ENCODE measurements around the gene LONRF2.
"Not testable (repeated sequence)": the region's sequence is repeated elsewhere in the genome, so short reads cannot be mapped to it uniquely, and the experiment has no call there.

LONRF2 gene

GRCh38 chr2:100321866-100322820, at the start of gene LONRF2:
Gene LONRF2, minus strand, starts transcription at chr2:100322501. Its CDS starts 408 bp downstream, at chr2:100322093.
- H3K27me3 Mint-ChIP-seq (ENCODE audit: low read depth) = peaks cover 67% of the 10 kb centered on the region
- H3K27ac Mint-ChIP-seq = no peak within 1 kb of the TSS
- peaks cover 2% of the 10 kb centered on the region for H3K4me1 Mint-ChIP-seq (ENCODE audit: low read depth)
- H3K36me3 Mint-ChIP-seq (ENCODE audit: low read depth) = no peaks in the 10 kb centered on the region
- H3K9me3 Mint-ChIP-seq = peaks cover 17% of the 10 kb centered on the region
- H3K4me3 Mint-ChIP-seq = peak within 1 kb of the TSS; percentile 56

DNA sequence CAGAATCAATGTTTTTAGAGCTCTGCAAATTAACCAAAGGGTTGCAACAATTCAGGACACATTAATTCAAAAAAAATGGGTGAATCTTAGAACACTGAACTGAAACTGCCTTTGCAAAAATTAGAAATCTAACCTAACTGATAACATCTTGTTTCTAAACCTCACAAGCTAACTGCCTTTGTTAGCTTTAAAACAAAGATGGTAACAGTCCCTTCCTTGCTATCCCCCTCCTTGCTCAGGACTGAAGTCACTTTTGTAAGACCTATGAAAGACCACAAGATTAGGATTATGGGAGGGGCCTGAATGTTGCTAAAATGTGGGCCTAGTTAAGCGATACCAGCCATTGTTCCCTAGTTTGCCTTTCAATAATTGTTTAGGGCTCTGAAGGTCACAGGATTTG, 44.9 kb upstream of the LONRF2 start:
- Mint-ChIP-seq H3K27ac (no peak overlapping the region), H3K27me3 (ENCODE audit: low read depth) (peaks cover 25% of the 10 kb centered on the region)

DNA sequence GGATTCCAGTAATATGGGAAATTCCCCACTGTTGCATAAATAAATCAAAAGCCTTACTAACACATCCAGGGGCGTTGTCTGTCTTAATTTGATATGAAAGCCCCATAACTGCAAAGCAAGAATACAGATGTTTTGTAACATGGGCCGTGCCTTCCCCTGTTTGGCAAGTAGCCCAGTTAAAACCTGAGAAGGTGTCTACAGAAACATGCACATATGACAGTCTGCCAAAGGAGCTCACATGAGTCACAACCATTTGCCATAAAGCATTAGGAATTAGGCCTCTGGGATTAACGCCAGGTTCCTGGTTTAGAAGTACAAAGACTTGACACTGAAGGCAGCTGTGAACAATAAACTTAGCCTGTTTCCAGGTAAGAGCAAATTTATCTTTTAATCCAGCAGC, 43.1 kb upstream of the LONRF2 start:
- peaks cover 17% of the 10 kb centered on the region for H3K27me3 Mint-ChIP-seq (ENCODE audit: low read depth)
- no peaks in the 10 kb centered on the region for H3K36me3 Mint-ChIP-seq (ENCODE audit: low read depth)
- peaks cover 10% of the 10 kb centered on the region for H3K9me3 Mint-ChIP-seq
- H3K4me3 Mint-ChIP-seq = no peak overlapping the region
- H3K27ac Mint-ChIP-seq = no peak overlapping the region
- H3K4me1 Mint-ChIP-seq (ENCODE audit: low read depth) = peaks cover 2% of the 10 kb centered on the region

More for the DNA sequence above, 44.9 kb upstream of the LONRF2 start:
- Mint-ChIP-seq H3K4me3 (no peak overlapping the region), H3K36me3 (ENCODE audit: low read depth) (no peaks in the 10 kb centered on the region), H3K9me3 (peaks cover 12% of the 10 kb centered on the region), H3K4me1 (ENCODE audit: low read depth) (peaks cover 2% of the 10 kb centered on the region)

- H3K9me3 Mint-ChIP-seq = peaks cover 15% of the 10 kb centered on the region
- not testable (repeated sequence) for H3K36me3 Mint-ChIP-seq (ENCODE audit: low read depth); H3K4me1 Mint-ChIP-seq (ENCODE audit: low read depth); H3K4me3 Mint-ChIP-seq; H3K27ac Mint-ChIP-seq; H3K27me3 Mint-ChIP-seq (ENCODE audit: low read depth)
These were observed 40.0 kb upstream of the LONRF2 start for GRCh38 chr2:100362269-100362668.

DNA sequence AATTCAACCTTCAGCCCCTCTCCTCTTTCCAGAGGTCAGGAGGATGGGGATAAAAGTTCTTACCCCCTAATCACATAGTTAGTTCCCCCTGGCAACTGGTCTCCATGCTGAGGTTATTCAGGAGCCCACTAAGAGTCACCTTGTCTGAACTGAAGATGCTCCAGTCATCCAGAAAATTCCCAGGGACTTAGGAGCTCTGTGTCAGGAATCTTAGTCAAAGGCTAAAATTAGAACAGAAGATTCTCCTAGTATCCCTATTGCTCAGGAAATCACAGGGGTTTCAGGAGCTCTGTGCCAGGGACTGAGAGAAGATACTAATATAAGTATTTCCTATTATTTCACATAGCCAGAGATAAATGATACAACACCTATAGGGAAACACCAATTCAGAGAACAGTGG, 37.3 kb upstream of the LONRF2 start:
- peaks cover 15% of the 10 kb centered on the region for H3K9me3 Mint-ChIP-seq
- H3K36me3 Mint-ChIP-seq (ENCODE audit: low read depth) = no peaks in the 10 kb centered on the region
- H3K27me3 Mint-ChIP-seq (ENCODE audit: low read depth) = peaks cover 17% of the 10 kb centered on the region
- no peak overlapping the region for H3K27ac Mint-ChIP-seq
- H3K4me3 Mint-ChIP-seq = no peak overlapping the region
- H3K4me1 Mint-ChIP-seq (ENCODE audit: low read depth) = no peaks in the 10 kb centered on the region

DNA sequence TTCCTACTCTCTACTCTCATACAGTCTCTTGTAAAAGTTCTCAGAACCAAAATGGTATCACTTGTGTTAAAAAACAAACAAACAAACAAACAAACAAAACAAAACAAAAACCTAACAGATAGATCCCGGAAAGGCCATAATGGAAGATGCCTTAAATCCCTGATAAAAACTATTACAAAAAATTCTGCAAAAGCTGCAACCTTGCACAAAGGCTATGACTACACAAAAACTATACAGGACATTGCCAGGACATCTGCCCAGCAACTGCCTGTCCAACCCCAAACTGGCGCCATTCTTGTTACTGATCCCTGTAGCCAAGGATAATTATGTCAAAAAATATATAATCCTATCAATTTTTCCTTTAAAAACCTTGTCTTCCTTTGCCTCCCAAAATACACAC, 36.3 kb upstream of the LONRF2 start:
- Mint-ChIP-seq H3K36me3 (ENCODE audit: low read depth) (no peaks in the 10 kb centered on the region), H3K9me3 (peaks cover 15% of the 10 kb centered on the region), H3K4me1 (ENCODE audit: low read depth) (no peaks in the 10 kb centered on the region), H3K27me3 (ENCODE audit: low read depth) (peaks cover 17% of the 10 kb centered on the region), H3K27ac (no peak overlapping the region), H3K4me3 (no peak overlapping the region)

- Mint-ChIP-seq H3K27me3 (ENCODE audit: low read depth) (peaks cover 17% of the 10 kb centered on the region), H3K4me3 (no peak overlapping the region), H3K27ac (no peak overlapping the region), H3K4me1 (ENCODE audit: low read depth) (no peaks in the 10 kb centered on the region), H3K36me3 (ENCODE audit: low read depth) (no peaks in the 10 kb centered on the region), H3K9me3 (no peaks in the 10 kb centered on the region)
These were observed 30.2 kb upstream of the LONRF2 start for GRCh38 chr2:100352521-100352920.

- Mint-ChIP-seq H3K4me3 (no peak overlapping the region), H3K27ac (no peak overlapping the region), H3K36me3 (ENCODE audit: low read depth) (no peaks in the 10 kb centered on the region), H3K4me1 (ENCODE audit: low read depth) (no peaks in the 10 kb centered on the region), H3K9me3 (no peaks in the 10 kb centered on the region), H3K27me3 (ENCODE audit: low read depth) (peaks cover 13% of the 10 kb centered on the region)
These were observed 28.4 kb upstream of the LONRF2 start for GRCh38 chr2:100350661-100351185.

DNA sequence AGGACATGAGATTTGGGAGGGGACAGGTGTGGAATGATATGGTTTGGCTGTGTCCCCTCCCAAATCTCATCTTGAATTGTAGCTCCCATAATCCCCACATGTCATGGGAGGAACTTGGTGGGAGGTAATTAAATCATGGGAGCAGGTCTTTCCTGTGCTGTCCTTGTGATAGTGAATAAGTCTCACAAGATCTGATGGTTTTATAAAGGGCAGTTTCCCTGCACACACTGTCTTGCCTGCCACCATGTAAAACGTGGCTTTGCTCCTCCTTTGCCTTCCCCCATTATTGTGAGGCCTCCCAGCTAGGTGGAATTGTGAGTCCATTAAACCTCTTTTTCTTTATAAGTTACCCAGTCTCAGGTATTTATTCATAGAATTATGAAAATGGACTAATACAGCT, 22.8 kb upstream of the LONRF2 start:
- H3K9me3 Mint-ChIP-seq; H3K36me3 Mint-ChIP-seq (ENCODE audit: low read depth); H3K27ac Mint-ChIP-seq; H3K4me3 Mint-ChIP-seq; H3K4me1 Mint-ChIP-seq (ENCODE audit: low read depth): not testable (repeated sequence)
- peaks cover 25% of the 10 kb centered on the region for H3K27me3 Mint-ChIP-seq (ENCODE audit: low read depth)

DNA sequence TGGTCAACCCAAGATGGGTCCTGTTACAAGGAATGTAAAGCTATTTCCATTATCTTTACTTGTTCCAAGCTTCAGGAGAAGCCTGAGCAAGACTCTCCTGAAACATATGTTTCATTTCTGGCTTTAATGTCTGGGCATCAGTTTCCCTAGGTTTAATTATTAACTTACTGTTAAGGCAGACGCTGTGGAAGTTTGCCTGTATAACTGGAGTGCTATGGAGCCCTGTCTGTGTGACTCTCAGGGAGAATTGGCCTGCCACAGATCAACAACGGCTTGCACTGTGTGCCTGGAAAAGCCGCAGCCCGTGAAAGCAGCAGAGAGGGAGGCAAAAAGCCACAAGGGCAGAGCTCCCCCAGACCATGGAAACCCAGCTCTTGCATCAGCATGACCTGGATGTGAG, 22.1 kb upstream of the LONRF2 start:
- no peaks in the 10 kb centered on the region for H3K36me3 Mint-ChIP-seq (ENCODE audit: low read depth)
- H3K4me3 Mint-ChIP-seq = no peak overlapping the region
- H3K27me3 Mint-ChIP-seq (ENCODE audit: low read depth) = peaks cover 29% of the 10 kb centered on the region
- H3K9me3 Mint-ChIP-seq = no peaks in the 10 kb centered on the region
- H3K27ac Mint-ChIP-seq = no peak overlapping the region
- no peaks in the 10 kb centered on the region for H3K4me1 Mint-ChIP-seq (ENCODE audit: low read depth)

GRCh38 chr2:100342466-100342865, 20.2 kb upstream of the LONRF2 start:
- peaks cover 27% of the 10 kb centered on the region for H3K27me3 Mint-ChIP-seq (ENCODE audit: low read depth)
- not testable (repeated sequence) for H3K27ac Mint-ChIP-seq; H3K36me3 Mint-ChIP-seq (ENCODE audit: low read depth); H3K9me3 Mint-ChIP-seq; H3K4me1 Mint-ChIP-seq (ENCODE audit: low read depth); H3K4me3 Mint-ChIP-seq

DNA sequence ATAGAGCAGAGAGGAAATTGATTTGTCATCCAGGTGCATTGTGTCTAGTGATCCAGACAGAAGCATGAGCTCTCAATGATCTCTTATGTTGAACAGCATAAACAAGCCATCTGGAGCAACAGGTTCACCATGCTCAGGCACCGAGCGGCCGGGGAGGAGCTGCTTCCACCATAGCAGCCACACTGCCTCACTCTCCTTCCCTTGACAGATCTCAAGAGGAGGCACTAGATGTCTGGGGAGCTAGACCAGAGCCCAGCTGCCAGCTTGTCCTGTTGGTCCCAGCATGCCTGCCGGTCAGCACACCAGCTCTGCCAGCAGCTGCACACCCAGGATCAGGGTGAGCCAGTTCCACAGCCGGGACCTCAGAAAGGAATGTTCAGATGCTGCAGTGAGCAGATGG, 17.5 kb upstream of the LONRF2 start:
- no peak overlapping the region for H3K4me3 Mint-ChIP-seq
- peaks cover 29% of the 10 kb centered on the region for H3K27me3 Mint-ChIP-seq (ENCODE audit: low read depth)
- H3K27ac Mint-ChIP-seq = no peak overlapping the region
- no peaks in the 10 kb centered on the region for H3K9me3 Mint-ChIP-seq
- H3K36me3 Mint-ChIP-seq (ENCODE audit: low read depth) = no peaks in the 10 kb centered on the region
- H3K4me1 Mint-ChIP-seq (ENCODE audit: low read depth) = no peaks in the 10 kb centered on the region

DNA sequence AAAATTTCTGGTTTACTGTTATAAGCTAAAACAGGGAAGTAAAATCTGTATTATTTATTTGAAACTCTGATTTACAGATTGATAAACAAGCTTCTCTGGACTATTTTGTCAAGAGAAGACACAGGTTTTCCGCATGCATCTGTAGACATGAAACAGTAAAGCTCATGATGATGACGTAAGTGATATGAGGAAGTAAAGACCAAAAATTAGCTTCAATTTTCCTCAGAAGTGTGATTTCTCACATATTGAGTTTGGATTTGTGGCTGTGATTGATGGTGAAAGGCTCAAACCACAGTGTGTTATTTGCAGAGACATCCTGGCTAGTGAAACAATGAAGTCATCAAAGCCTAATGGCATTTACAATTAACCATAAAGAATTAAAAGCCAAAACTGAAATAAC, 12.6 kb upstream of the LONRF2 start:
- Mint-ChIP-seq H3K4me1 (ENCODE audit: low read depth) (no peaks in the 10 kb centered on the region), H3K4me3 (no peak overlapping the region), H3K9me3 (no peaks in the 10 kb centered on the region), H3K36me3 (ENCODE audit: low read depth) (no peaks in the 10 kb centered on the region), H3K27ac (no peak overlapping the region), H3K27me3 (ENCODE audit: low read depth) (peaks cover 17% of the 10 kb centered on the region)

DNA sequence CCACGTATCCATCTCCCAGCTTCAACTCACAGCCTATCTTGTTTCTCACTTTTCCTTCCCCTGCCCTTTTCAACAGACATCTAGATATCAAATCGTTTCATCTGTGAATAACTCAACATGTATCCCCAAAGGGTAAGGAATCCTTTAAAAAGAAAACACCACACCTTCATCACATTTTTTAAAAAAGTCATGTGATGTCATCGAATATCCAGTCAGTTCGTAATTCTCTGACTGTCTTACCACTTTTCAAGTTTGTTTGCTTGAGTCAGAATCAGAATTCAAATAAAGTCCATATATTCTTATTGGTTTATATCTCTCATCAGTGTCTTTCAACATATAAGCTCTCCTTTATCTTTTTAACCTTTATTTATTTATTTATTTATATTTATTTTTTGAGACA, 5.4 kb upstream of the LONRF2 start:
- Mint-ChIP-seq H3K4me1 (ENCODE audit: low read depth) (no peaks in the 10 kb centered on the region), H3K36me3 (ENCODE audit: low read depth) (no peaks in the 10 kb centered on the region), H3K27ac (no peak overlapping the region), H3K4me3 (no peak overlapping the region), H3K27me3 (ENCODE audit: low read depth) (peaks cover 44% of the 10 kb centered on the region), H3K9me3 (no peaks in the 10 kb centered on the region)

DNA sequence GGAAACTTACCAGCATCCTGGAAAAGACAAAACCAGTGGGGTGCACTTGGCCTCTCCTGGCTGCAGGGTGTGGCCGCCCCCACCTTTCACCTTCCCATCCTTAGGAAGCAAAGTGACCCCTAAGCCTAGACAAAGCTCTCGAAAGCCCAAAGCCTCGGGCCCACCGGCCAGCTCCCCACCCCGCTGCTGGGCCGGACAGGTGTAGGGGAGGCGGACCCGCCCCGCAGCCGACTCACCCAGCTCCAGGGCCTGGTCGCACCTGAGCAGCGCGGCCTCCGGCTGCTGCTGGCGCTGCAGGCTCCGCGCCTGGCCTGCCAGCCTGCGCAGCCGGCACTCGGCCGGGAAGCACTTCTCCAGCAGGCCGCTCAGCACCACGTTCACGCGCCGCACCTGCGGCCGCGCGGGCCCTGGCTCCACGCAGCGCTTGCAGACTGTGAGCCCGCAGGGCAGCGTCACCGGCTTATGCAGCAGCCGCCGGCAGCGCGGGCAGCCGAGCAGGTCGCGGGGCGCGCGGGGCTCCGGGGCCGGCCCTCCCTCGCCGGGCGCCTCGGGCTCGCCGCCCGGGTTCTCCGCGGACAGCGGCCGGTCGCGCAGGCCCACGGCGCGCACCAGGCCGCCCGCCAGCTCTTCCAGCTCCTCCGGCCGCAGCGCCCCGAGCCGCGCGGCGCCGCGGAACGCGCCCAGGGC, 979 bp downstream of the LONRF2 start:
- Mint-ChIP-seq H3K27me3 (ENCODE audit: low read depth) (peaks cover 70% of the 10 kb centered on the region), H3K4me3 (peak overlapping the region; percentile 25), H3K4me1 (ENCODE audit: low read depth) (peaks cover 2% of the 10 kb centered on the region), H3K36me3 (ENCODE audit: low read depth) (no peaks in the 10 kb centered on the region), H3K9me3 (peaks cover 24% of the 10 kb centered on the region), H3K27ac (no peak overlapping the region)

Measured in T-helper 1 cell treated with Interleukin-12 subunit alpha and Interleukin-12 subunit beta and Interleukin-4 antibody, amounts not matched to agents 30 μg/mL and 1 μg/mL, for 36 hours (primary cell).